NCI-H1417 treated with DMSO at 0.1 percent for 48 hours (cell line): ENCODE measurements around the gene RALGAPB.
"Not testable (repeated sequence)": the region's sequence is repeated elsewhere in the genome, so short reads cannot be mapped to it uniquely, and the experiment has no call there.

Source experiments
- DNase-seq: peaks from one replicate; lab custom pipeline; 2025; lab: John Stamatoyannopoulos, UW

RALGAPB gene

DNA sequence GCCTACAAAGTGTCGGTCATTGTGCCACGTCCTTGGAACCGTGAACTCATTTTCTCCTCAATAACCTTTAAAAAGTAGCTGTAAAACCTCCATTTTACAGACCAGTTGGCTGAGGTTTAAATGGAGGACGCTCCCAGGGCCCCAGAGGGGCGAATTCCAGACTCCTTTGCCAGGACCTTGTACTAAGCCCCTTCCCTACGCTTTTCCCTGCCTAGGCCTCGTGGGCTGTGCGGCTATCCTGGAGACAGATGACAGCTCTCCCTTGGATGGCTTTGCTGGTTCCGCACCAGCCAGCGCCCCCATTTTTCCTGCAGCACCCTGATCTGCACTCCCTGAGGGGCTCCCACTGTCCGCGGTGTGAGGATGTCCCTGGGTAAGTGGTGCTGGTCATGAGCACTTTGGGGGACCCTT is 25.4 kb upstream of the RALGAPB start:
- no peak for DNase-seq

DNA sequence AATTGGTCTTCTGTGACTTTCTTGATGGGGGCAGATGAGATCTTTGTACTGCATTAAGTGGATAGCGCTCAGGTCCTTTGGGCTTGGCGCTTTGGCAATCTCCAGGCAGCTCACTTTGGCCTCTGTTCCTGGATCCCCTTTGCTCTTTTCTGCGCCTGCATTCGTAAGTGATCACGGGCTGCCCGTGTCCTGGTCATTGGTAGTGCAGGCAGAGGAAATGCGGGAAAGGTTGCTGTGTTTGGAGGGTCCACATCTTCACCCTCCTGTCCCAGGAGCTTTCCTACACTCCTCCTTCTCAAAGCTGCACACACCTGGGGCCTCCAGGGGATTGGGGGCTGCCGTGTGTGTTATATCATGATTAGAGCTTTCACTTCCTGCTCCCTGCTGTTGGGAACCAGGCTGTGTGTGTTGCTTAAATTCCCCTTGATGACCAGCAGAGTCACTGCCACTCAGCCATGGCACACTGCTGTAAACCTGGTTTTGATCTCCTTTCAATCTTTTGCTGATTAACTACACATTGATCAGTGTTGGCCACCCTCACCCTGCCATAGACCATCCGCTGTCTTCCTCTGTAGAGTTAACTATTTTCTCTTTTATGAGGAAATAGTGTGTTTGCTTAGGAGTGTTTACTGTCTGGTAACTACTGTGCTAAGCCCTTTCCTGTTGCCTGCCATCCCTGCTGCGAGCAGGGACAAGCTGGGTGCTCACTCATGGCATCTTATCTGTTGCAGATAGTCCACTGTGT is 24.5 kb upstream of the RALGAPB start:
- no peak for DNase-seq

DNA sequence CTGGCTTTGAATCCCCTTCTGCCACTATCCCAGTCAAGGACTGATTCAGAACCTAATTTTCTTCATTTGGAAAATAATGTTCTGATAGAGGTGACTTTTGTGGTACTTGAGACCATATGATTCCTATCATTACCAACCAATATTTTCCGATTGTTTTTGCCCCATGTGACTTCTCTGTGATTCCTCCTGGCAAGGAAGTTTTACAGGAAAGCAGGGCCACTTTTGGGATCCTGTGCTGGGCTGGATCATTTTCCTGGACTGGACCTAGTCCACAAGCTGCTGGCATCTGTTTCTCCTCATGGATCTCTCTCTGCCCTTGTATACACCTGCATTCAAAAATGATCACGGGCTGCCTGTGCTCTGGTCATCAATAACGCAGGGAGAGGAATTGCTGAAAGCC is 23.6 kb upstream of the RALGAPB start:
- DNase-seq: no peak

DNA sequence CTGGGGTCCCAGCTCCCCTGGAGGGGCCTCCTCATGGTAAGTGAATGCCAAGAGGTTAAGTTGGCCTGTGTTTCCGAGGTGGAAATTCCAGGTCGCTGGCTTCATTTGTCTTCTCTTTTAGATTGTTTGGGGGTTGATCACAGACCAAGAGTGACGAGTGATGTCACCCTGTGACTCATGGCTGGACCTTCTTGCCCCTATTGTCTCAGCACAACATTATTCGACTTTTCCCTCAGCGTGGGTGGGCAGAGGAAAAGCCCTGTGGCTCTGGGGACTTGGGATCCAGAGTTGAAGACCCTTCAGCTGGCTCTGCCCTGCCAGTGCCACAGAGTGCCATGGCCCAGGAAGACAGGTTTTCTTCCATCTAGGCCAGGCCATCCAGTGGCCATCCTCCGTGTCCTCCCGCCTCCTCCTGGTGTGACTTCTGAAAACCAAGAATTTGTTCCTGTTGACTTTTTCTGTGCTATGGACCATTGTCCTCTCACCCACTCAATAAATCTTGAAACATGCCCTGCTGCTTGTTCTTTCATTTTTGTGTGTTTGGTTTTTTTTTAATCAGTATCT is 22.1 kb upstream of the RALGAPB start:
- no peak for DNase-seq

DNA sequence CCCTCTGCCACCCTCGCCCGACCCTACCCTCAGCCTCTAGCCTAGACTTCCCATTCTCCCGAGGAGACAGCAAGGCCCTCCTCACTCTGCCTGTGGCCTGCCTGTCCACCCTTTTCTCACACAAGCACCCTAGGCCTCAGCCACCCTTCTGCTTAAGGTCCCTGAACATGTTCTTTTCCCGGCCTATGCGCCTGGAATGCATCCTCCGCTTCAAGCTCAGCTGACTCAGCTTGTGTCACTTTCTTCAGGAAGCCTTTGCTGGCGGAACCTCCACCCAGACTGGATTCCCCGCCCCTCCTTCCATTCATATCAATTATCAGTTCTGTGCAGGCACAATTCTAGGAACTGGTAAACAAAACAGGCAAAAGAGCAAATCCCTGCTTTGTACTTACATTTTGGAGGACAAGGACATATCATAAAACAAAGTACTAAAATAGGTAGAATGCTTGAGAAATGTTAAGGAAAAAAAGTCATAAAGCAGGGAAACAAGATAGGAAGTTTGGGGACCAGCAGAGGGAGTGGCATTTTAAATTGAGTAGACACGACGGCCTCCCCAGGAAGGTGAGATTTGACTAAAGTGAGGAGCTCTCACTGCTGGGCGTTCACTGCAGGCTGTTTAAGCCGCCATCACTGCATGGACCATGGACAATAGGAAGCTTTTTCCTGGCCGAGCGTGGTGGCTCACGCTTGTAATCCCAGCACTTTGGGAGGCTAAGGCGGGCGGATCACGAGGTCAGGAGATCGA is 19.6 kb upstream of the RALGAPB start:
- DNase-seq: no peak

DNA sequence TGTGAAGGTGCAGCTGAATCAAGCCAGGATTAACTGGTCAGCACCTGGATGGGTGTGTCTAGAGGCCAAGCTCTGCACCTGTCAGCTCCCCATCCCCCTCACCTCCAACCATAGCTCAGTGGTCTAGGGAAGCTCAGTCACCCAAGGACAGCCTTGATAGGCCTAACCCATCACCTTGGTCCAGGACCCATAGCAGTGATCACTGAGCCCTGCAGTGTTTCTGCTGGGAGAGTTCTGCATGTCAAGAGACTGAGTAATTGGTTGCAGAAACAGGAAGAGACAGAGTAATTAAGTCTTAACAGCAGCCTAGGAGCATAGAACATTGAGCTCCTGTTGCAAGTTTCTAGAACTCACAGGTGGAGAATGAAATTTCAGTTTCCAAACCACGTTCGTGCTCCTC is 18.7 kb upstream of the RALGAPB start:
- no peak for DNase-seq

DNA sequence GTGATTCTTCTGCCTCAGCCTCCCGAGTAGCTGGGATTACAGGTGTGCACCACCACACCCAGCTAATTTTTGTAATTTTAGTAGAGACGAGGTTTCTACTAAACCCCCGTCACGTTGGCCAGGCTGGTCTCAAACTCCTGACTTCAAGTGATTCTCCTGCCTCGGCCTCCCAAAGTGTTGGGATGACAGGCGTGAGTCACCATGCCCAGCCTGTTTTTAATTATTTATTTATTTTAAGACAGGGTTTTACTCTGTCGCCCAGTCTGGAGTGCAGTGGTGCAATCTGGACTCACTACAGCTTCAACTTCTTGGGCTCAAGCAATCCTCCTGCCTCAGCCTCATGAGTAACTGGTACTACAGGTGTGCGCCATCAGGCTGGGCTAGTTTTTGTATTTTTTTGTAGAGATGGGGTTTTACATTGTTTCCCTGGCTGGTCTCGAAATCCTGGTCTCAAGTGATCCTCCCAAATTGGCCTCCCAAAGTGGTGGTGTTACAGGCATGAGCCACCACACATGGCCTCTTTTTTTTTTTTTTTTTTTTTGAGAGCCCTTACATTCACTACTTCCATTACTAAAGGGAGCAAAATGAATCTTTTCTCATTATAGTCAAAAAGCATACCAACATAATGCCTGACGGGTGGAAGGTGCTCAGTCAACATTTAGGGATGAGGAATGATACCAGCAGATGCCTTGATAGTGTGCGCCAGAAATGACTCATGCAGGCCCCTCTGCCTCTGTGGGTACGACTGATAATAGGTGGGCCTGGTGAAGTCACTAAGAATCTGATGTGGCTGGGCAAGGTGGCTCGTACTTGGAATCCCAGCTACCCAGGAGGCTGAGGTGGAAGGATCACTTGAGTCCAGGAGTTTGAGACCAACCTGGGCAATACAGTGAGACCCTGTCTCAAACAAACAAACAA is 17.8 kb upstream of the RALGAPB start:
- no peak for DNase-seq

DNA sequence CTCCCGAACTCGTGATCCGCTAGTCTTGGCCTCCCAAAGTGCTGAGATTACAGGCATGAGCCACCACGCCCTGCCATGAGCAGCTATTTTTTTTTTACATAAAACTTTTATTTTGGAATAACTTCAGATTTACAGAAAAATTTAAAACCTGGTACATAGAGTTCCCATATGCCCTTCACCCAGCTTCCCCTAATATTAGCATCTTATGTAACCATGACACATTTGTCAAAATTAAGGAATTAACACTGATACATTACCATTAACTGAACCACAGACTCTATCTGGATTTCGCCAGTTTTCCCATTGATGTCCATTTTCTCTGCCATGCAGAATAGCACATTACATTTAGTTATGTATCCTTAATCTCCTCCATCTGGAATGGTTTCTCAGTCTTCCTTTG is 14.3 kb upstream of the RALGAPB start:
- no peak for DNase-seq

DNA sequence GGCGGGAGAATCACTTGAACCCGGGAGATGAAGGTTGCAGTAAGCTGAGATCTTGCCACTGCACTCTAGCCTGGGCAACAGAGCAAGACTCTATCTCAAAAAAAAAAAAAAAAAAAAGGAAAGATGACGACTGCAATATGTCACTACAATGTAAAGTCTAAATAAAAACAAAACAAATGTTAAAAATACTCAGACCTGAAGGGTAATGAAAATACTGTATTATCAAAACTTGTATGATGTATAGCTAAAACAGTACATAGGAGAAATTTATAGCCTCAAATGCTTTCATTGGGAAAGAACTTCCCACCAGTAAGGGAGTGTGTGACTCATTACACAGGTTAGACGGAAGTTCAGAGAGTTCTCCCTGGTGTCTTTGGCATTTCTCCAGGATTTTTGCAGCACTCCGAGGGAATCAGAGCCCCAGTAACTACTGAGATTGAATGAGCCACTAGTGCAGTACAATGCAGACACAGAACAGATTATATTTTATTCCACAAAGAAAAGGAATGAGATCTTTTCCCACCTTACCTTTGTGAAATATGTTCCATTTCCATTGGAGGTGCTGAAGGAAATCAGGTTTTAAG is 12.5 kb upstream of the RALGAPB start:
- peak; percentile 12 for DNase-seq

DNA sequence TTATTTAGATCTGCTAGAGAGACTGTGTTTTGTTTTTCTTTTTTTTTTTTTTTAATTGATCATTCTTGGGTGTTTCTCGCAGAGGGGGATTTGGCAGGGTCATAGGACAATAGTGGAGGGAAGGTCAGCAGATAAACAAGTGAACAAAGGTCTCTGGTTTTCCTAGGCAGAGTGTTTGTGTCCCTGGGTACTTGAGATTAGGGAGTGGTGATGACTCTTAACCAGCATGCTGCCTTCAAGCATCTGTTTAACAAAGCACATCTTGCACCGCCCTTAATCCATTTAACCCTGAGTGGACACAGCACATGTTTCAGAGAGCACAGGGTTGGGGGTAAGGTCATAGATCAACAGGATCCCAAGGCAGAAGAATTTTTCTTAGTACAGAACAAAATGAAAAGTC is 12.0 kb upstream of the RALGAPB start:
- not testable (repeated sequence) for DNase-seq

DNA sequence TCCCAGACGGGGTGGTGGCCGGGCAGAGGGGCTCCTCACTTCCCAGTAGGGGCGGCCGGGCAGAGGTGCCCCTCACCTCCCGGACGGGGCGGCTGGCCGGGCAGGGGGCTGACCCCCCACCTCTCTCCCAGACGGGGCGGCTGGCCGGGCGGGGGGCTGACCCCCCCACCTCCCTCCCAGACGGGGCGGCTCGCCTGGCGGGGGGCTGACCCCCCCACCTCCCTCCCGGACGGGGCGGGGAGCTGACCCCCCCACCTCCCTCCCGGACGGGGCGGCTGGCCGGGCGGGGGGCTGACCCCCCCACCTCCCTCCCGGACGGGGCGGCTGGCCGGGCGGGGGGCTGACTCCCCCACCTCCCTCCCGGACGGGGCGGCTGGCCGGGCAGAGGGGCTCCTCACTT is 11.5 kb upstream of the RALGAPB start:
- not testable (repeated sequence) for DNase-seq

DNA sequence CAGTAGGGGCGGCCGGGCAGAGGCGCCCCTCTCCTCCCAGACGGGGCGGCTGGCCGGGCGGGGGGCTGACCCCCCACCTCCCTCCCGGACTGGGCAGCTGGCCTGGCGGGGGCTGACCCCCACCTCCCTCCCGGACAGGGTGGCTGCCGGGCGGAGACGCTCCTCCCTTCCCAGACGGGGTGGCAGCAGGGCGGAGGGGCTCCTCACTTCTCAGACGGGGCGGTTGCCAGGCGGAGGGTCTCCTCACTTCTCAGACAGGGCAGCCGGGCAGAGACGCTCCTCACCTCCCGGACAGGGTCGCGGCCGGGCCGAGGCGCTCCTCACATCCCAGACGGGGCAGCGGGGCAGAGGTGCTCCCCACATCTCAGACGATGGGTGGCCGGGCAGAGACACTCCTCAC is 11.1 kb upstream of the RALGAPB start:
- not testable (repeated sequence) for DNase-seq

DNA sequence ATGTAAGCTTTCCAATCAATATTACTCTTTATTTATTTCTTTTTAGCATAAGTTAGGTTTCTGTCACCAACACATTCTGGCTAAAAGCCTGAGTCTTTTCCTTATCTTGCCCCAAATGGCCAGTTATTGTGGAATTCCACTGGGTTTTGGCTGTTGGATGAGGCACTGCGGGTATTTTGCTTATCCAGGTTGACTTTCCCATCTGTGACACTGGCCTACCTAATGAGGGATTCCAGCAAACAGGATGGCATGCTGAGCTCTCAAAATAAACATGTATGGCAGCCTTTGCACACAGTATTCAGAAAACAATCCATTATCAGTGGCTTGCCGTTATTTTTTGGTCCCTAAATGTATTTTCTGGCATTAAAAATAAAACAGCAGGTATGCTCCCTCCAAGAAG is 6.5 kb upstream of the RALGAPB start:
- DNase-seq: no peak

DNA sequence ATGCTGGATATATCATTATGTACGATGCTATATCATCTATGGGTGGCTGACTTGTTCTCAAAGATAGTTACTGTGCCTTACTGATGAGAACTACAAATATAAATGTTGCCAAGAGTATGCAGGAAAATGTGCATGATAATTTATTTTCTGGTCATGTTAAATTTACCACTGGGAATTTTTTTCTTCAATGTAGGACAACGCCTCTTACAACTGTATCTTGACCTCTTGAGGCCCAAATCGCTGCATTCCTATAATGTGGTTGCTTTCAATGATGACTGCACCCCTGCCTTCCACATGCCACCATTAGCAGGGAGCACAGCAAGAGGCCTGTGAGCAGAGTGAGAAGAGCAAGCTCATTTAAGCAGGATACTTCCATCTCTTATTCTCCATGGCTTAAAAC is 5.7 kb upstream of the RALGAPB start:
- no peak for DNase-seq

DNA sequence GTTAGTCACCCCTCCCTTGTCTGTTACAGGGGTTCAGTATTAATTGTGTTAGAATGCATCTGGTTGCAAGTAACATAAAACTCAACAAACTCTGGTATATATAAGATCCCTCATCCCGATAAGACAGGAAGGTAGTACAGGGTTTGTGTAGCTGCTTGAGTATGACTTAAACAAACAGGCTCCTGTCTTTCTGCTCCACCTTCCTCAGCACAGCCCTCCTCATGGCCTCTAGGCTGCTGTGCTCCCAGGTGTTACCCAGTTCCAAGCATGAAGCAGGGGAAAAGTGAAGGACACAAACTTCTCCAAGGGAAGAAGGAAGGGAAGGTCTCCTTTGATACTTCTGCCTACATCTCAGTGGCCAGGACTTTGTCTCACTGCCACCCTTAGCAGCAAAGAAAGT is 1.4 kb upstream of the RALGAPB start:
- no peak for DNase-seq

DNA sequence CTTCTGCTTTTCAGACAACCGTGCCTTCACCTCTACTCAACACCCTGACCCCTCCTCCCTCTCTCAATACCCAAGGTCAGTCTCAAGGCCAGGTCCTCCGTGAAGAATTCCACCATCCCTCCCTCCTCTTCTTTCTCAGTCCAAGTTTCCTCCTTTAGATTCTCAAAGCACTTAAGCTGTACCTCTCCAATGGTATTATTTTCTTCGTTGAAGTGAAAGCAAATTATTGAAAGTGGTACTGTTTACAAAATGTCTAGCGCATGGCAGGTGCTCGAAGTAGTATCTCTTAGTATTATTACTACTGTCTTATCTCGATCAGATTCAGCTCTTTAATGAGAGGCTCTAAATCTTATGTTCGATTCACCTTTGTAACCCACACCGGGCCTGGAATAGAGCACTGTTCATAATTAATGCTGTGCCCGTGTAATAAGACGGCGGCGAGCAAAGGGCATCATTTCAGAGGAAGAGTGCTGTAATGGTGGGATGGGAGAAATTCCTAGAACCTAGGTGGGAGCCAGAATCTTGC is 593 bp upstream of the RALGAPB start:
- DNase-seq: no peak

DNA sequence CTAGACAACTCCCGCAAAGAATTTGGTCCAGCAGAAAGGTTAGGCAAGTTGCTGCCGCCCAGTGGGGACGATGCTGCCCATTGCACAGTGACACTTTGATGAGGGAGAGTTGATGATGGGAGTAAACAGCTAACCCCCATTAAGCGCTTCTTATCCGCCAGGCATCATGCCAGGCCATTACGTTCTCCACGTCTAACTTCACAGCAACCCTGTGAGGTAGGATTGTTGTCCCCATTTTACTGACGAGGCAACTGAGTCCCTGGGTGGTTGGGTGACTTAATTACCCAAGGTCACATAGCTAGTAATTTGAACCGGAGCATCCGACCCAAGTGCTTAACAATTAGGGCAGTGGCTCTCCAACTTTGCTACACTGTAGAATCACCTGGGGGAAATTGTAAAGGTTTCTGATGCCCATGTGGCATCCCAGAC is 738 bp downstream of the RALGAPB start:
- DNase-seq: no peak

DNA sequence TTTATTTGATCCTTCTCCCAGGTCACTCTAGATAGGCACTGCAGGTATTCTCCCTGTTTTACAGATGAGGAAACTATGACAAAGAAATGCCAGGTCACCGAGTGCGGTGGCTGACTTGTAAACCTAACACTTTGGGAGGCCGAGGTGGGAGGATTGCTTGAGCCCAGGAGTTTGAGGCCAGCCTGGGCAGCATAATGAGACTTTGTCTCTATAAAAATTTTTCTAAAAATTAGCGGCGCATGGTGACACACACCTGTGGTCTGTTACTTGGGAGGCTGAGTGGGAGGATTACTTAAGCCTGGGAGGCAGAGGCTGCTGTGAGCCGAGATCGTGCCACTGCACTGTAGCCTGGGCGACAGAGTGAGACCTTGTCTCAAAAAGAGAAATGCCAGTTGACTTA is 5.1 kb downstream of the RALGAPB start:
- no peak for DNase-seq

DNA sequence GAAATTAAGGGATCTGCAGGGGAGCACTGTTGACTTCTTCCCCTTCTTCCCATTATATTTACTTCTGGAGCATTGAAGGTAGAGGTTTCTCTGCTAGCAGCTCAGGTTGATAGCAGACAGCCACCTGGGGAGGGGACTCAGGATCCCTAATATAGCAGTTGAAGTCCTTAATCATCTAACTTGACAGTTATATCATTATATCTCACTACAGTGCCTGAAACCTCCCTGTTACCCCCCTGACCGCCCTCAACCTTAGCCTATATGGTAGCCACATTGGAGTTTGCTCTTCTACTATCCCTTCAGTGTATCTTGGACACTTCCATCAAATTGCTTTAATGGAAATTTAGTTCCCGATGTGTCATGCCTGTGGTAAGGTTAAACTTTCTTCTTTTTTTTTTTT is 7.0 kb downstream of the RALGAPB start:
- DNase-seq: no peak

DNA sequence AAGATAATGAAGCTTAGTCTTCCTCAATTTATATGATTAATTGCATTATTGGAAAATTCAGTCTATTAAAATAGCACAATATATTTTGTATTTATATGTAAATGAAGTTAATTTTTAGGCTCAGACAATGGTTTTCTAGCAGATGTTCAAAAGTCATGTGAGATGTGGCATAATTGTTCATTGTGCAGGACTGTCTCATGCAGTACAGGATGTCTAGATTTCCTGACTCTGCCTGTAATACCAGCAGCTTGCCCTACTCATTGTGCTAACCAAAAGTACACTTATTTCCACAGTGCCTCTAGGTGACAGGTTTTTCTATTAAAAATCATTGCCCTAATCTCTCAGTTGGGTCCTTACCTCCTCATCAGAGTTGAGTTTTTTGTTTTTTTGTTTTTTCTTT is 12.4 kb downstream of the RALGAPB start:
- DNase-seq: no peak

DNA sequence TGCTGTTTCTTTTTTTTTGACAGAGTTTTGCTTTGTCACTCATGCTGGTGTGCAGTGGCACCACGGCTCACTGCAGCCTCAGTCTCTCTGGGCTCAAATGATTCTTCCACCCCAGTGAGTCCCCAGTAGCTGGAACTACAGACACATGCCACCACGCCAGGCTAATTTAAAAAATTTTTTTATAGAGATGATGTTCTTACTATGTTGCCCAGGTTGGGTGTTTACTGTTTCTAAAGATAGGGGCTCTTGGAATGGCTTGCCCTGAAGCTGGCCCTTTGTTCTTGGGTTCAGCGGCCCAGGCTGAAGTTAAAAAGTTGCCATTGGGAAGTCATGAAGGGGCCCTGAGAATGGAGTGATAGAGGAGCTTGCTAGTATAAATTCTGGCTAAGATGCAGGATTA is 16.5 kb downstream of the RALGAPB start:
- no peak for DNase-seq
